NCI-H82 (cell line): ENCODE data around the gene WIPF2.
"Not testable (repeated sequence)": the region's sequence is repeated elsewhere in the genome, so short reads cannot be mapped to it uniquely, and the experiment has no call there.

Experiments used
- DNase-seq: peaks from one replicate; lab custom pipeline; 2025; lab: John Stamatoyannopoulos, UW

WIPF2 gene

DNA sequence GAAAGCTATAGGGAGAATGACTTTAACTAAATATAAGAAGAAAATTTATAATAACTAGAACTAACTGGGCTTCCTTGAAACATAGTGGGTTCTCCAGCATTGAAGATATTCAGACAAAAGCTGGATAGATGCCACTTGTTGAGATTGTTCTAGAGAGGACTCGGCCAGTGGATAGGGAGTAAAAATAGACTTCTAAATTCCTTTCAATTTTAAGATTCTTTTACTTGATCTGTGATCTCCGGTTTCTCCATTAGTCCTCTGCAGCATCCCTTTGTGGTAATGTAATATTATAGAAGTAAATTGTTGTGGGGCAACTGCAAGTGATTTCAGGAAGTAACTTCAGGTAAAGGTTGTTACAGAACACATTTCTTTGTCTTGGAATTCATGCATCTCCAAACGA is 79.6 kb downstream of the WIPF2 start:
- DNase-seq, result no peak

DNA sequence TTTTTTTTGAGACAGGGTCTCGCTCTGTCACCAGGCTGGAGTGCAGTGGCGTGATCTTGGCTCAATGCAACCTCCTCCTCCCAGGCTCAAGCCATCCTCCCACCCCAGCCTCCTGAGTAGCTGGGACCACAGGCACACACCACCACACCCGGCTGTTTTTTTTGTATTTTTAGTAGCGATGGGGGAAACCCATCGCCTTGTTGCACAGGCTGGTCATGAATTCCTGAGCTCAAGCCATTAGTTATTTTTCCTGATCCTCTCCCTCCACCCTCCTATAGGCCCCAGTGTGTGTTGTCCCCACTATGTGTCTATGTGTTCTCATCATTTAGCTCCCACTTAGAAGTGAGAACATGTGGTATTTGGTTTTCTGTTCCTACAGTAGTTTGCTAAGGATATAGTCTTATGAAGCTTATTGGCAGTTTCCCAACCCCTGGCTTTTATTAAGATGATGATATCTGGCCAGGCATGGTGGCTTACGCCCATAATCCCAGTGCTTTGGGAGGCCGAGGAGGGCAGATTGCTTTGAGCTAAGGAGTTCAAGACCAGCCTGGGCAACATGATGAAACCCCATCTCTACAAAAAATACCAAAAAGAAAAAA is 80.2 kb downstream of the WIPF2 start:
- peak; percentile 19 for DNase-seq

DNA sequence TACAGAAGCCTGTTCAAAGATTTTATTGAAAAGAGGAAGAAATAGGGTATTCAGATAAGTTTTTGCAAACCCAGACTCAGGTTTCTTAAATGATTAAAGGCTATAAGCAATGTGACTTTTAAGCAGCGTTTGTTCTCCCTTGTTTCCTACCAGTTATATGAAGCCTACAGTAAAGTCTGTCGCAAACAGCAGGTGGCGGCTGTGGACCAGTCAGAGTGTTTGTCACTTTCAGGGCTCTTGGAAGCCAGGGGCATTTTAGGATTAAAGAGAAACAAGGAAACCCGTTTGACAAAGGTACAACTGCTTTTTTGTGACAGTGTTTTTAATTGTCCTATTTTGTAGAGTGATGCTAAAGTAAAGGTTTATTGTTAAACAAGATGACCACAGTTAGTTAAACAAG is 82.2 kb downstream of the WIPF2 start:
- peak; percentile 47 for DNase-seq

DNA sequence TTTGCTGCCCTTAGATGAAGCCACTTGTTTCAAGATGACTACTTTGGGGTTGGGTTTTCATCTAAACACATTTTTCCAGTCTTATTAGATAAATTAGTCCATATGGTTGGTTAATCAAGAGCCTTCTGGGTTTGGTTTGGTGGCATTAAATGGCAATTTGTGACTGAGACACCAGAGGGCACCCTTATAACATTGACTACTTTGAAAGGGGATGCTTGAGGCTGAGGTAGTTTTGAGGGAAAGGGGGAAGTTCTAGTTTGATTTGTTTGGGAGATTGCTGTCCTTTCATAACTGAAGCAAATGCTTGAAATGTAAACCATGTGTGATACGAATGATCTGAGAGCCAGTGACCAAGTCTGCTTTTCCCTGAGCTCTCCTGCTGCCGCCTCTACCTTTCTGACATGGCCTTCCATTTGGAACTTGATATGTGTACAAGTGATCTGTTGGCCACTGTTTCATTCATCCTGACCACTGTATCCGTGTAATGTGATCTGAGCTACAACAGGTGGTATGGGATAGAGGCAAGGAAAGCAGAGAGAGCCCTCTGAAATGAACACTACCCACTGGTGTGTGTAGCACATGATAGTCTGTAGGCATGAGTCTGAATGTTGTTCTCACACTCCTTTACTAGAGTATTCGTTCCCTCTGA is 84.0 kb downstream of the WIPF2 start:
- peak; percentile 76 for DNase-seq

DNA sequence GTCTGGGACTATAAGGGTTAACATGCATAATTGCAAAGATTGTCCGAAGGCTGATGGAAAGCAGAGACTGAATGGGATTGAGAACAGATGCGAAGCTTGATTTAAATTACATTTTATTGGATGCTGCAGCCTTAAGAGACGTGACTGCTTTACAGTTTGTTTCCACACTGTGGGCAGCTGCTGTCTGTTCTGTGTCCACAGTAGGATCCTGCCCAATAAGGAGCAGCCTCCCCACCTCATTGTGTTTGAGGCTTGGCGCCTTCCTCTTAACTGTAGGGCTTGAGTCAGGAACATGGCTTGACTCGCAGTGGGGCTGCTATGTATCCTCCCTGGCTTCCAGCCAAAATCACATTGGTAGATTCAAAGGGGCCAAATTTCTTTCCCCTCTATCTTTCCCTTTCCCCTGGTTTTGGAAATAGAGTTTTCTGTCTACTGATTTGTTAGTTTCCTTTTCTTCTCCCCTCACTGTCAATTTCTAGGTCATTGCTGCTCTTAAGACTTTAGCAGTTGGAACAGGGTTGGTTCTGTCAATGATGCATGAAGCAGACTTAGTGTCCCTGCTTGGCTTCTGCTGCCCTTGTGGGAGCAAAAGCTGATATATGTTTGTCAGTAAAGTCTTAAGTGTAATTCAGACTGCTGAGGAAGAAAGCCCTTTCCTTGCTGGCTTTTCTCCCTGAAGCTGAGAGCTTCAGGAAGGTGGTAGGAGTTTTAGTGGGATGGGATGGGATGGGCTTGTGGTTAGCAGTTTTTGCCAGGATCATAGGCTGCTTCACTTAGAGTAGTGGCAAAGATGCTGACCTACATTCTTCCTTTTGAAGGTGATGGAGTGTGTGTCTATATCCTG is 84.8 kb downstream of the WIPF2 start:
- DNase-seq, result peak; percentile 35

DNA sequence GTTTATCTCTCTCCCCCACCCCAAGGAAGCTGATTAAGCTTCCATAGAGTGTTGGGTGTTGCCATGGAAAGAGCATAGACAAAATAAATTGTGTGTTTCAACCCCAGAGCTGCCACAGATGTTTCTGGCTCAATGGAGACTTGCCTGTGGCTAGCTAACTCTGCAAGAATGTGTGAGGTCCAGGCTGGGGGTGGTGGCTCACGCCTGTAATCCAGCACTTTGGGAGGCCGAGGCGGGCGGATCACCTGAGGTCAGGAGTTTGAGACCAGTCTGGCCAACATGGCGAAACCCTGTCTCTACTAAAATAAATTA is 85.4 kb downstream of the WIPF2 start:
- DNase-seq, result not testable (repeated sequence)

DNA sequence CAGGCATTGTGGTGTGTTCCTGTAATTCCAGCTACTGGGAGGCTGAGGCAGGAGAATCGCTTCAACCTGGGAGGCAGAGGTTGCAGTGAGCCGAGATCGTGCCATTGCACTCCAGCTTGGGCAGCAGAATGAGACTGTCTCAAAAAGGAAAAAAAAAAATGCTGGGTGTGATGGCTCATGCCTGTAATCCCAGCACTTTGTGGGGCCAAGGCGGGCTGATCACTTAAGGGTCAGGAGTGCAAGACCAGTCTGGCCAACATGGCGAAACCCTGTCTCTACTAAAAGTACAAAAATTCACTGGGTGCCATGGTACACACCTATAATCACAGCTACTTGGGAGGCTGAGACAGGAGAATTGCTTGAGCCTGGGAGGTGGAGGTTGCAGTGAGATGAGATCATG is 85.8 kb downstream of the WIPF2 start:
- not testable (repeated sequence) for DNase-seq

DNA sequence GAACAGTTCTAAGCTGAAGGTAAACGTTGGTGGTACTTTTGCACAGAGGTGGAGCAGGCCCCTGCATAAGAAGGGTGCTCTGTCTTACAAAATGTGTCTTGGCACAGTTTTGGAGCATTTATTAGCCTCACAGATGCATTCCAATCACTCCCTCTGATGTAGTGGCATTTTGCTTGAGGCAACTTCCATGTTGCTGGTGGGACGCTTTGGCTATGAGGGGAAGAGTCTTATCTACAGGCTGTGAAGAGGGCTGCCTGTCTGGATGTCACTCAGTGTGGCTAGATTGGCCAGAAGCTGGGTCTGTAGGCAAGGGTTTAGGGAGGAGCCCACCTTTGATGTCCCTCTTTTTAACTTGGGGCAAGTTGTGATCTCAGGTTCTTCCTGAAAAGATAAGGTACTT is 87.3 kb downstream of the WIPF2 start:
- DNase-seq, result no peak

DNA sequence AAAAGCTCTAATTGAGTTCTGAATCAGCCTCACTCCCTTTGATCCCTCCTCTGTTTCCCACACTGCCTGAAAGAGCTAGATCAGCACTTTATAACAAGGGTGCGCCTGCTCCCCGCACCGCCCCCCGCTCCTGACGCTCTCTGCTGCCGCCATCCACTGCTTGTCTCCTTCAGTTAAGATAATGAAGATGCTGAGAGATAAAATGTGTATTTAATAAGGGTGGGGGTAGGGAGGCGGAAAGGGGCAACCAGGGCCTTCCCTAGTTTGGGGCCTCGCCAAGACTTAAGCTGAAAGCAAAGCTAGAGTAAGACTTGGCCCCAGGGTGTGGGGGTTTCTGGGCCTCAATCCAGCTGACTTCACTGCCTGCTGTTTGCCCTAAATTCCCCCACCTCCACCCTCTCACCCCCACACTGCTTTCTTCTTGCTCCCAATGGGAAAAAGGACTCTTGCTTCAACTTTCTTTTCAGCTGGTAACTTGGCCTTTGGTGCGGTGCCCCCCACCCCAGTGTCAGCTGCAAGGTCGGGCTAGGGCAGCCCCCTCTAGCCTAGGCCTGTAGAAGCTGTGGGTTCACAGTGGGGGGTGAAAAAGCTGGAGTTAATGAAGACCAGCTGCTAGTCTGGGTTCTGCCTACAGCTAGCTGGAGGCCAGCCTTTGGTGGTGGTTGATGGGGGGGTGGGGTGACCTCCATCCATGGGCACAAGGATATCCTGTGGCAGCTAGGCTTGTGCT is 88.1 kb downstream of the WIPF2 start:
- DNase-seq, result peak; percentile 50

DNA sequence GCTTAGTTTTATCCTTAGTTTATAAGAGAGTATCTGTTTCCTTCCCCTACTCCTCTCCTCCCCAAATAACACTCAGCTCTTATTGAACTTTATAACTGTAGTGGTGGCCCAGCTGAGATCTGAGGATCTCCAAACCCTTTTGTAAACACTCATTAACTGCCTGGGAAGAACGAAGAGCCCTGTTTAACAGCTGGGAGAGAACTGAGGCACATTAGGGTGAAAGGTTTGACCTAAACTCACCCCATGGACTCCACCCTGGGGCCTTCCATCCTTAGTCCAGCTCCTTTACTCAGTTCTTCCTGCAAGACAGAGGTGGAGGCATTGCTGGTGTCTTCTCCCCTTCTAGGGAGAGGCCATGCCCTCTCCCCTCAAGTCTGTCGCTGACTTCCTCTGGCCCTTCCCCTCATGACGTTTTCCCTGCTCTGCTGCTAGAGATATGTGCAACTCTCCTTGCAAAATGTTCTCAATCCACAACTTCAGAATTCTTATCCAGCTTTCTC is 88.7 kb downstream of the WIPF2 start:
- DNase-seq, result no peak

DNA sequence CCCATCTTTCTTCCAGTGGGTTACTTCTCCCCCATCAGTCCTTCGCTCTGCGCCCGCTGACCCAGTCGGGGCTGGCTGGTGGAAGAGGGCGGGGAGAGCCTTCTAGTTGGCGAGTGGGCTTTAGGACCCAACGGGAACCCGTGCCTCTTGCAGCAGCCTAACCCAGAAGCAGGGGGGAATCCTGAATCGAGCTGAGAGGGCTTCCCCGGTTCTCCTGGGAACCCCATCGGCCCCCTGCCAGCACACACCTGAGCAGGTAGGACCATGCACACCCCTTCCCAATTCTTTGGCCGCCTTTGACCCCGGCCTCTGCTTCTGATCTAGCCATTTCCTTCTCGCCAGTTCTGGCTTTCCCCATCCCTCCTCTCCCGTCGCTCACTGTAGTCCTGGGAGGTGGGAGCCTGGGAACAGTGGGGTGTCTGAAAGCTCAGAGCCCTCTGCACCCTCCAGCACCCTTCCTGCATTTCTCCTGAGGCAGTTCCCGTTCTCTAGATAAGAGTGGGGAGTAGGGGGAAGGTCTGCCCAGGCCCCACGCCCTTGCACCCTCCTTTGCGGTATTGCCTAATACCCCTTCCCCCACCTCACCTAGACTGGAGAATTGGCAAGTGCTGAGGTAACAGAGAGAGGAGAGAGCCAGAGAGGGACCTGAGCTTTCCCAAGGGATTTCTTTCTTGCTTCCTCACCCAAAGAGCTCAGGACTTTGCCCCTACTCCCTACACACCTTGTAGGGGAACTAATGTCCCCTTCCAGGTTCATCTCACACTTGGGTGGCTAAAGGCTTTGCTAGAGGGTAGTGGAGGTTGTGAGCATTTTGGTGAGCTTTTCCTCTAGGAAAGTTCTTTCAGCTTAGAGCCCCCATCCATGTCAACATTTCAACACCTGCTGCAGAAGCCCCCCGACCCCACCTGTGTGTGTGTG is 90.2 kb downstream of the WIPF2 start, which contains the start of gene RARA:
Gene RARA (plus strand): TSS at position 150 of the 918 bp plus-strand sequence. CDS start 22,039 bp downstream, outside the sequence.
- DNase-seq, result peak; percentile 78

DNA sequence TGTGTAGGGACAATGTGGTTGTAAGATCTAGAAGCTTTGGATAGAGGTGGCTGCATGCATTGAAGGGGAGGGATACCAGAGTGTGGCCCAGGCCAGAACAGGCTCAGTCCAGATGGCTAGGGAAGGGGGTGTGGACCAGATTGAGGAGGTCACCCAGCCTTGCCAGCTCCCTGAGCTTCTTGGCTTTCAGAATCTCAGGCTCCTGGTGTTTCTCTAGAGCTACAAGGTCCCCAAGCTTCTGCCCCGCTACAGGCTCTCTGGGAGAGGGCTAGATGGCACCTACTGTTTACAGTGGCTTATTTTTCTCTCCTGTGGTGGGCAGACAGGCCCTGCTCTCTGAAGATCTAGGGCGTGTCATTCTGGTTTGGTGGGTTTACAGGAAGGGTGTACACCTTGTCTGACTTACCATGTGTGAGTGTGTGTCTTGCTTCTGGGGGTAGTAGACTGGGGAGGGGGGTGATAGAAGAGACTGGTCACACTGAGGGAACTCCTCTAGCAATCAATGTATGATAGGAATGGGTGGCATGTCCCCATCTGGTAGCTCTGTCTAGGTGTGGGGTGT is 90.9 kb downstream of the WIPF2 start:
- no peak for DNase-seq

DNA sequence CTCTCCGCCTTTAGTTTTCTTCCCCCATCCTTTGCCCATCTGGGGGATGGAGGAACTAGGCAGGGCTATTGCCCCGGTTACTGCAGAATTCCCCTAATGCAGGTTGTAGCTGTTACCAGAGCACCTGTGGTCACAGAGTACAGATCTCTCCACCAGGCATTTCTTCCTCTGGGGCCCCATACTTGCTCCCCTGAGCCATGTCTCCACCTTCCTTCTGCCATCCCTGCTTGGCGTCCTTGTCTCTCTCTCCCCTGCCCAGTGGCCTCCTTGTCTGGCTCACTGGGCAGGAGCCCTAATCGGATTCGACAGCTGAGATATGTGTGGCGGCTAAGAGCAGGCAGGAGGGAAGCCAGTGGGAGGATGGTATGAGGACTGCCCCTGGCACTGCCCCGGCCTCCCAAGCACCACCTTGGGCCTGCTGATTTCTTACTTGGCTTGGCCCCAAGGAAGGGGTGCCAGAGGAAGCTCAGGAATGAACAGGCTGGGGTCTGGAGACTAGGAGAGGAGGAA is 91.8 kb downstream of the WIPF2 start:
- DNase-seq, result peak; percentile 45

DNA sequence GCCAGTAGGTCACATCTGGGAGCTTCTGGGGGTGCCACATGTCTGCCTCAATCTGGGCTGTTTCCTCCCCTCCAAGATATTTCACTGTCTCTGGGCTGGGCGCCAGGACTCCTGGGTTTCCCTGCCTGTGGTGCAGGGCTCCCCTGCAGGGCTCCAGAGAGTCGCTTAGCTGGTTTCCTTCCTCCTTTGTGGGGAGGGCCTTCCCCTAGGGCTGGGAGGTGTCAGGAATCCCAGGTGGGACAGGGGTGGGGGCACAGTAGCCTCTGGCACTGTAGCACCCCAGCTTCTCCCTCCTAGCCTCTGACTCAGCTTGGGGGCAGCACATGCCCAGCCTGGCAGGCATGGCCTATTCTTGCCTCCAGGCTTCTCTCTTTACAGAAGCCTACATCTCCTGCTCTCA is 92.5 kb downstream of the WIPF2 start:
- no peak for DNase-seq

DNA sequence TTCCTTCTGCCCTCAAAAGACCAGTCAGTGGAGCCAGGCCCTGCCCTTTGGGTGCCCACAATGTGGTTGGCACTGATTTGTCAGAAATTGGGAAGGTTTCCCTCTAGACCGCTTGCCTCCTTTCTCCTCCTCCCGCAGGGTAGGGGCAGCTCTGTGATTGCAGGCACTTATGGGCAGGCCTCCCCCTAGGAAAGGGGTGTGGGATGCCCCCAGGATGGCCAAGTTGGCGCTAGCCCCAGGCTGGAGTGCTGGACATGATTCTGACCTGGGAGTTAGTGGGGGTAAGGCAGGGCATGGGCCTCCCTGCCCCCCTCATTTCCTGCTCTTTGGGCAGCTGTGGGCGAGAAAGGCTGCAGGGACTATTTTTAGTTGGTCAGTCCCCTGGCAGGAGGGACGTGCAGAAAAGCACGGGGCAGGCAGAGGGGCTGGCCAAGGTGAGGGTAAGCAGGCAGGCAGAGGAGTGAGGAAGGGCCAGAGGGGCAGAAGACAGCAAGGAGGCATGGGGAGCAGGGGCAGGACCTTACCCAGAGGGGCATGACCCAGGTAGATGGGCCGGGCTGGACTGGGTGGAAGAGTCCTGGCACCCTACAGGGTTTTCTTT is 93.1 kb downstream of the WIPF2 start:
- no peak for DNase-seq

DNA sequence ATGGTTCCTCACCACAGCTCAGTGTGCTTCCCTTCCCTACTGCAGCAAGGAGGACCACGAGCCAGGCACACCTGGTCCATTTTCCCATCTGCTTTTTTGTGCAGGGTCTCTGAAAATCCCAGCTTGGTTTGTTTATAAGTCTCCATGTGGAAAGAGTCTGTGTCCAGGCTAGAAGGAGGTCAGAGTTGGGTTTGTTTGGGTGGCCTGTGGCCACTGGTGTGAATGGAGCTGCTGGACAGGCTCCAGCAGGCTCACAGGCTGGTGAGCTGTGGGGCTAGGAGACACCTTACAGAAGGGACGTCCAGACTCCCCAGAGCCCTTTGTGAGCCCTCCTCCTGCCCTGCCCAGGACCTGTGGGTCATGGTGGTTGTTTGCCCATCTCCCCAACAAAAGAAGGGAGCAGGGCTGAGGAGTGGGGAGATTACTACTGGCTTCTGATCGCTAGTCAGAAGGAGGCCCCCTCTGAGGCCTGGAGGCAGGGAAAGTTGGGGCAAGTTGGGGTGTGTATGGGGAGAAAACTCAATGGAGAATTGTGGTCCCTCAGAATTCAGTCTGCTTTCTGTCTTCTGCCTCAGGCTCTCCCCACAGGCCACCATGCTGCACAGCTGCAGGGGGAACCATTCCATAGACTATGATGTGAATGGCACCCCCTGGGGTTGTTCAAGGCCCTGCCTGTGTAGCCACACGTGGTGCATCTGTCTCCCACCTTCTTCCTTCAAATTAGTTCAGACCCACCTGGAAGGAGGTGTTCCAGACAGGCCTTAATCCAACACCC is 94.0 kb downstream of the WIPF2 start:
- DNase-seq, result no peak

DNA sequence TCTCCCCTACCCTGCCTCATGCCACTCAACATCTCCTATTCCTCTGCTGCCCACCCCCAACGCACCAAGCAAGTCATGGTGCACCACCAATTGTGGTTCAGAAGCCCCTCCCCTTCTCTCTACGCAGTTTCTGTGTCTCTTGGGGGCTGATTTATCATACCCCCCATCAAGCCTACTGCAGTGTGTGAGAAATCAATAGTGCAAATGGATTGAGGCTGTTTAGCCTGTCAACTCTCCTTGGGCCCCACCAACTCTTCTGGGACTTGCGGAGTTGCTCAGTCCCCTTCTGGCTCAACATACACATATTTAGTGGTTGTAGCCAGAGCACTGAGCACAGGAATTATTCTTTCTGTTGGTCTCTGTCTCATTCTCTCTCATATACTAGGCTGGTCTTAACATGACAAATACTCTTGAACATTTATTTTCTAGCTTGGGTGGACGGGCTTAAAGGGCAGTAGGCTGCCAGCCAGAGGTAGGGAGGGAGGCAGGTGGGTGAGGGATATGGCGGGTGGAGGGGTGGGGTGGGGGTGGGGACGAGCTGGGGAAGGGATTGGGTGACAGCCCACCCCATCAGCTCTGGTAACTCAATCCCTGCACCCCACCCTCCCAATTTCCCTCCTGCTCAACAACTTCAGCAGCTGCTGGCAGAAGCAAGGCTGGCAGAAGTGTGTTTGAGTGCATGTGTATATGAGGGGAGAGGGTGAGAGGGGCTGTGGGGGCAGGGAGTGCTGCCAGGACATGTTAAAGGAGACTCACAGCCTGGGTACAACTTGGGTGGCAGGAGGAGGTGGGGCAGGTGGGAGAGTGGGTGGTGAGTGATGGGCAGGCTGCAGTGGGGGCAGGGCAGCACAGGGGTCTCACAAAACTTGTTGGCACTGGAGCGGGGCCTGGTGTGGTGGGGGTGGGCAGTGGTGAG is 94.8 kb downstream of the WIPF2 start:
- peak; percentile 37 for DNase-seq

DNA sequence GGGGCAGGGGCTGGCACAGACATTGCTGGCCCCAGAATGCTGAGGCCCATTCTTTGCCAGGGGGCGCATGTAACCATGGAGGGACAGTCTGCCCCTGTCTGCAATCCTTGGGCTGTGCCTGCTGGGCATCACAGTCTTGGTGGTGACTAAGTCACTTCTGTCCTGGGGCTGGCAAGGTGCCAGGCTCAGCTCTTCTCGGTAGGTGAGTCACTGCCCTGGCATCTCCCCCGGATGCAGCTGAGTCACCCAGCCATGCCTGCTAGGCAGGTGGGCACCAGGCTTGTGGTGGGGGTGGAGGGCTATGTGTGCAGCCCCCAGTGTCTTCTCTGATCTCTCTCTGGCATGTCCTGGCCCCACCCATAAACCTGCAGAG is 95.5 kb downstream of the WIPF2 start:
- DNase-seq, result no peak
